DOHH2 (cell line): Measurements from ENCODE around the gene AHSG.

Source experiments
- H3F3A ChIP-seq: fragments of 200-600 bp; sonication (generic), shearing (Covaris generic); 2 replicates; pipeline ENCODE4 v1.6.0; 2016; ENCODE audit warnings: antibody characterized with exemption, mild to moderate bottlenecking; ENCODE audit not compliant: control insufficient read depth, insufficient read depth
- H3K27ac ChIP-seq: fragments of 200-600 bp; sonication (generic); 2 replicates; pipeline ENCODE4 v1.5.1; 2014; ENCODE audit warnings: low read depth, mild to moderate bottlenecking, low read length, moderate library complexity
- H3K27me3 ChIP-seq: fragments of 200-600 bp; sonication (generic); 2 replicates; pipeline ENCODE4 v1.6.1; 2014; ENCODE audit warnings: mild to moderate bottlenecking, low read length, mixed read lengths; ENCODE audit not compliant: control insufficient read depth
- H3K36me3 ChIP-seq: fragments of 200-600 bp; sonication (generic); 2 replicates; pipeline ENCODE4 v1.6.1; 2014; ENCODE audit warnings: mild to moderate bottlenecking, low read length, moderate library complexity, mixed read lengths; ENCODE audit not compliant: control insufficient read depth
- H3K4me1 ChIP-seq: fragments of 200-600 bp; sonication (generic); 2 replicates; pipeline ENCODE4 v1.6.1; 2014; ENCODE audit warnings: mild to moderate bottlenecking, low read length, mixed read lengths; ENCODE audit not compliant: control insufficient read depth
- H3K4me2 ChIP-seq: fragments of 200-600 bp; sonication (generic); 2 replicates; pipeline ENCODE4 v1.6.0; 2014; ENCODE audit warnings: mild to moderate bottlenecking, low read length, moderate library complexity
- H3K4me3 ChIP-seq: fragments of 200-600 bp; sonication (generic); 2 replicates; pipeline ENCODE4 v1.5.1; 2014; ENCODE audit warnings: mild to moderate bottlenecking, low read length, mixed read lengths
- H3K79me2 ChIP-seq: fragments of 200-600 bp; sonication (generic); 2 replicates; pipeline ENCODE4 v1.6.1; 2014; ENCODE audit warnings: mild to moderate bottlenecking, low read length, mixed read lengths; ENCODE audit not compliant: control insufficient read depth
- H3K9me2 ChIP-seq: fragments of 200-600 bp; sonication (generic); replicated peaks from 2 replicates; pipeline ENCODE4 v1.6.1; 2014; ENCODE audit warnings: mild to moderate bottlenecking, low read length, mixed read lengths; ENCODE audit not compliant: control insufficient read depth
- H3K9me3 ChIP-seq: fragments of 200-600 bp; sonication (generic); 2 replicates; pipeline ENCODE4 v1.6.1; 2014; ENCODE audit warnings: antibody characterized with exemption, low read length, mixed read lengths; ENCODE audit not compliant: control insufficient read depth, insufficient read depth
- H4K20me1 ChIP-seq: fragments of 200-600 bp; sonication (generic); 2 replicates; pipeline ENCODE4 v1.6.0; 2014; ENCODE audit warnings: low read depth, mild to moderate bottlenecking, antibody characterized with exemption, low read length, moderate library complexity; ENCODE audit not compliant: control insufficient read depth, insufficient read depth
- CTCF ChIP-seq: fragments of 200-600 bp; sonication (generic); IDR thresholded peaks from one replicate; pipeline ENCODE4 v1.5.1; 2014; ENCODE audit warnings: antibody characterized with exemption, mild to moderate bottlenecking, low read depth, low read length; ENCODE audit not compliant: poor library complexity, severe bottlenecking
- EZH2phosphoT487 ChIP-seq: fragments of 200-600 bp; sonication (generic); IDR thresholded peaks from 2 replicates; pipeline ENCODE4 v1.6.1; 2017; ENCODE audit warnings: borderline replicate concordance, mild to moderate bottlenecking, antibody characterized with exemption, low read length, moderate library complexity, mixed read lengths

AHSG gene

GRCh38 chr3:186653984-186654383 lies 41.1 kb downstream of the AHSG start:
- Histone ChIP-seq H4K20me1 (no peaks in the 10 kb centered on the region), H3K27me3 (no peaks in the 10 kb centered on the region), H3K9me2 (no peaks in the 10 kb centered on the region), H3K79me2 (no peaks in the 10 kb centered on the region), H3K4me1 (peaks cover 37% of the 10 kb centered on the region), H3F3A (peaks cover 10% of the 10 kb centered on the region), H3K9me3 (no peaks in the 10 kb centered on the region), H3K36me3 (no peaks in the 10 kb centered on the region), H3K4me2 (peak overlapping the region; percentile 92), H3K27ac (peak overlapping the region; percentile 94), H3K4me3 (peak overlapping the region; percentile 64)
- TF ChIP-seq CTCF (peak; percentile 35), EZH2phosphoT487 (no peak)

- Histone ChIP-seq H4K20me1 (no peaks in the 10 kb centered on the region), H3F3A (no peaks in the 10 kb centered on the region), H3K9me2 (no peaks in the 10 kb centered on the region), H3K27me3 (no peaks in the 10 kb centered on the region), H3K4me3 (no peak overlapping the region), H3K27ac (no peak overlapping the region), H3K4me1 (no peaks in the 10 kb centered on the region), H3K79me2 (no peaks in the 10 kb centered on the region), H3K9me3 (no peaks in the 10 kb centered on the region), H3K36me3 (no peaks in the 10 kb centered on the region), H3K4me2 (no peak overlapping the region)
- TF ChIP-seq EZH2phosphoT487 (no peak), CTCF (no peak)
These were observed 50.7 kb downstream of the AHSG start for GRCh38 chr3:186663361-186664118.

- no peaks in the 10 kb centered on the region for H3K36me3 ChIP-seq
- no peaks in the 10 kb centered on the region for H3K9me2 ChIP-seq
- no peaks in the 10 kb centered on the region for H3K79me2 ChIP-seq
- no peaks in the 10 kb centered on the region for H3K4me1 ChIP-seq
- no peak overlapping the region for H3K4me3 ChIP-seq
- no peak for TF ChIP-seq EZH2phosphoT487
- TF ChIP-seq CTCF = no peak
- no peaks in the 10 kb centered on the region for H3K9me3 ChIP-seq
- H3K4me2 ChIP-seq = no peak overlapping the region
- no peak overlapping the region for H3K27ac ChIP-seq
- no peaks in the 10 kb centered on the region for H3F3A ChIP-seq
- H3K27me3 ChIP-seq = no peaks in the 10 kb centered on the region
- H4K20me1 ChIP-seq = no peaks in the 10 kb centered on the region
These were observed 51.2 kb downstream of the AHSG start for GRCh38 chr3:186664119-186664495.
